ENCODE results near the gene PCSK1. TPM values are rescaled to one million over a fixed set of nuclear protein-coding genes. Genes with fewer than 3 reads are reported as not detected.
"Not testable (repeated sequence)": the region's sequence is repeated elsewhere in the genome, so short reads cannot be mapped to it uniquely, and the experiment has no call there.

PCSK1 gene
- total RNA-seq, 1 experiment from 2014 or later: not detected

- in situ Hi-C loops (cut with HindIII; ENCODE audit: low sequenced_read_pairs): no loop called here
- DNase-seq (ENCODE audit: low spot score): no peak
Measured at GRCh38 chr5:96379896-96380295, 53.2 kb downstream of the PCSK1 start.

DNA sequence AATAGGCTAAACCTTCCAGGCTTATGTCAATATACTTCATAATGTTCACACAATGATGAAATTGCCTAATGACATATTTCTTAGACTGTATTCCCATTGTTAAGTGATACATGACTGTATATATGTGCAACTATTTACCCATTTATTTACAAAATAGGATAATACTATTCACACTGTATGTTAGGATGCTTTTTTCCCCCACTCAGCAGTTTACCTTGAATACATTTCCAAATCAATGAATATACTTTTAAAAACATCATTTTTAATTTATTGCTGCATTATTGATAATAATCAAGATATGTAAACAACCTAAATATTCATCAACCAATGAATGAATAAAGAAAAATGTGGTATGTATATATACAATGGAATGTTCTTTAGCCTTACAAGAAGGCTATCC, 55.5 kb downstream of the PCSK1 start:
- in situ Hi-C loops (cut with HindIII; ENCODE audit: low sequenced_read_pairs): no loop called here
- DNase-seq (ENCODE audit: low spot score): no peak

- in situ Hi-C loops (cut with HindIII; ENCODE audit: low sequenced_read_pairs): no loop called here
- no peak for DNase-seq (ENCODE audit: low spot score)
Measured at GRCh38 chr5:96377167-96377566, 55.9 kb downstream of the PCSK1 start.

GRCh38 chr5:96374653-96375052, 58.4 kb downstream of the PCSK1 start:
- in situ Hi-C loops (cut with HindIII; ENCODE audit: low sequenced_read_pairs): no loop called here
- no peak for DNase-seq (ENCODE audit: low spot score)

GRCh38 chr5:96373381-96373733, 59.7 kb downstream of the PCSK1 start:
- DNase-seq (ENCODE audit: low spot score): no peak
- in situ Hi-C loops (cut with HindIII; ENCODE audit: low sequenced_read_pairs): no loop called here

- in situ Hi-C loops (cut with HindIII; ENCODE audit: low sequenced_read_pairs): no loop called here
Measured at GRCh38 chr5:96372726-96373380, 60.2 kb downstream of the PCSK1 start.

DNA sequence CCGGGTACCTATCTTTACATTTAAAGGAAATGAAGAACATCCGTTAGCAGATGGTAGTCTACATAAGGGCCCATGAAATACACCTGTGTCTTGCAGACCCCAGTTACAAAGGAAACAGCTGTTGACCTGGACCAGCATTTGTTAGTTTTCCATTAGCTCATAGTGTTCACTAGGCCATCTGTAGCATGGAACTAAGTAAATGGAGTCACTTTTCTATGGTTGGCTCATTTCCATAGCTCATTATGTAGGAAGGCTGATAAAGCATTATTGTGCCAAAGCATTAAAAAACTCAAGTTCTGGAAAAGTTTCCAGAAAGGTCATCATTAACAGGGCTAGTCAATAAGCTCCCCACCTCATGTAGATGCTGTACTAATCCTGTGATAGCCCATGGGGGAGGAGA, 62.1 kb downstream of the PCSK1 start:
- in situ Hi-C loops (cut with HindIII; ENCODE audit: low sequenced_read_pairs): no loop called here
- DNase-seq (ENCODE audit: low spot score): no peak

More at GRCh38 chr5:96372726-96373380, 60.2 kb downstream of the PCSK1 start:
- no peak for DNase-seq (ENCODE audit: low spot score)

- in situ Hi-C loops (cut with HindIII; ENCODE audit: low sequenced_read_pairs): not testable (repeated sequence)
Measured at GRCh38 chr5:96367337-96367736, 65.7 kb downstream of the PCSK1 start.

GRCh38 chr5:96354237-96354636, 78.8 kb downstream of the PCSK1 start:
- in situ Hi-C loops (cut with HindIII; ENCODE audit: low sequenced_read_pairs): no loop called here
- DNase-seq (ENCODE audit: low spot score): no peak

More at GRCh38 chr5:96367337-96367736, 65.7 kb downstream of the PCSK1 start:
- not testable (repeated sequence) for DNase-seq (ENCODE audit: low spot score)

- DNase-seq (ENCODE audit: low spot score): no peak
- in situ Hi-C loops (cut with HindIII; ENCODE audit: low sequenced_read_pairs): no loop called here
Measured at GRCh38 chr5:96353220-96353619, 79.8 kb downstream of the PCSK1 start.

- no peak for DNase-seq (ENCODE audit: low spot score)
- in situ Hi-C loops (cut with HindIII; ENCODE audit: low sequenced_read_pairs): no loop called here
Measured at GRCh38 chr5:96350678-96351077, 82.4 kb downstream of the PCSK1 start.

GRCh38 chr5:96348536-96348935, 84.5 kb downstream of the PCSK1 start:
- DNase-seq (ENCODE audit: low spot score): peak; percentile 66
- in situ Hi-C loops (cut with HindIII; ENCODE audit: low sequenced_read_pairs): no loop called here

DNA sequence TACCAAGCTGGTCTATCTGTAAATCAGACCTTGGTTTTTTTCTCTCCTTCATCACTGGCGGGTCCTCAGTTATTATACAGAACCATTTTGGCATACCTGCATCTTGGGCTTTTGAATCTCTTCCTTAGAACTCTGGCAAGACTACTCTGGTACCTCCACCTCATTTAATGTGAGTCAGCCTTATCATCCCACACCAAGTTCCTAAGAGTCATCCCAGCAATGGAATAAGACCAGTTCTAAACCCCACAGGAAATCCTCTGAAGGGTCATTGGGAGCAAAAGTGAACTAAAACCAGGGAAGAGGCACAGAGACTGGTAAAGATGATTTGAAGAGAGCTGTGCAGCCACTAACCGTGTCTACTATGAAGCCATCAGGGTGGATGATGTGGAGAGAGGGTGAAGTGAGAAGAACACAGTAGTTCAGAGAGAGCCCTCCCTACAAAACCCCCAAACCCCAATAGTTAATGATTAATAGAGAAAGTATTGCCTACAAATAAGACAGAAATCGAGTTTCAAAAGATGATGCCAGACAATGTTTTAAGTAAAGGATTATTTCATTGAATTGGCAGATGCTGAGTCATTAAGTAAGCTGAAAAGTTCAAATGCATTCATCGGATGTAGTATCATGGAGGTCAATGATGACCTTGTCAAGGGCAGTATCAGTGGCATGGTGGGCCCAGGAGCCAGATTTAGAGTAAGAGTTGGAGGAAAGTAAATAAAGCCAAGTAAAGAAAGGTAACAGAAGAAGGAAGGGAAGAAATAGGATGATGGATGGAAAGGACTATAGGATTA, 85.4 kb downstream of the PCSK1 start:
- DNase-seq (ENCODE audit: low spot score): no peak
- in situ Hi-C loops (cut with HindIII; ENCODE audit: low sequenced_read_pairs): no loop called here

DNA sequence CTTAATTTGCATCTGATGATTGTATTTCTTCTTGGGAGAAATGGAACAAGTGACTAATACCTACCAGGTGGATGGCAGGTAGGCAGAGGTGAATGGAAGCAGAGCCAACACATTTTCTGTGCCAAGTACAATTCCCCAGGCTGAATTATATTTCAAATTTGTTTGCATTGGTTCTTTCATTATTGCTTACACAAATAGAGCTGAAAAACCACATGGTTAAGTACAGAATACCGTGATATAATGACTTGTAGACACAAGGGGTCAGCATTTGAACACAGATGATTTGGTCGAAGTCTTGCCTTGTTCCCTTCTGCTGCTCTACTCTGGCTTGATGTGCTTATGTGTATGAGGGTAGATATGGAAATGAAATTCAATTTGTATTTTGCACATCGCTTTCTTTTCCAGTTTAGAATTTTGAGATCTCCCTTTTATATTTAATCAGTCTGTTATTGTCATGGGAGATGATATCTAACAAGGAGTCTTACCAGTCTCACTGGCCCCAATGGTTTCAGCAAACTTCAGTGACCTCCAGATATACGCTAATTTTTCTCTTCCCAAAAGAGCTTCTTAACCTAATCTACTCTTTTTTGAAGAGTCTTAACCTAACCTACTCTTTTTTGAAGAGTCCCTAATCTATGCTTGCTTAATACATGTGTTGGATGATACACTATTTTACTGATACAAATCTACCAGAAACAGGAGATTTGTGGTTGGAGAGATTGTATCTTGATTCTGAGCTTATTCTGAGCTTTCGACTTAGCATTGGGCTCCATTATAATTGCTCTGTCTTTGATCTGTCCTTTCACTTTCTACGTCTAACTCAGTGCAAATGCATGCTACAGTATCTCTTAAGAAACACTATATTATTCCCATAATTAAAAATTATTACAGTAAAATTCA, 88.1 kb downstream of the PCSK1 start:
- in situ Hi-C loops (cut with HindIII; ENCODE audit: low sequenced_read_pairs): no loop called here
- peak; percentile 72 for DNase-seq (ENCODE audit: low spot score)

DNA sequence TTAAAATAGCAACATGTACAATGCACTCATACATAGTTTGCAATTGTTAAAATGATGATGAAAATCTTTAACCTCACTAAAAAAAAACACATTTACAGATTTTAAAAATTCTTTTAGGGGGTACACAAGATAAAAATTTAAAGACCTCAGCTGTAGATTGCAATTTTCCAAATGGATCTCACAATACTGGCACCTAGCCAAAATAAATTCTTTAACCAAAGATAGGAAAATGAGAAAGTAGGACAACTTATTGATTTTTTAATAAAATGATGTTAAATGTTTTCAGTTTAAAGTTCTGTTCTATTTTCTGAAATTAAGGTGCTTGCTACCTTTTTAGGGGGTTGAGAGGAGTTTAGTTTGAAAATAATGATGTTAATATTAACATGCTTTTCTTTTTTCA, 90.0 kb downstream of the PCSK1 start:
- in situ Hi-C loops (cut with HindIII; ENCODE audit: low sequenced_read_pairs): no loop called here
- DNase-seq (ENCODE audit: low spot score): no peak

DNA sequence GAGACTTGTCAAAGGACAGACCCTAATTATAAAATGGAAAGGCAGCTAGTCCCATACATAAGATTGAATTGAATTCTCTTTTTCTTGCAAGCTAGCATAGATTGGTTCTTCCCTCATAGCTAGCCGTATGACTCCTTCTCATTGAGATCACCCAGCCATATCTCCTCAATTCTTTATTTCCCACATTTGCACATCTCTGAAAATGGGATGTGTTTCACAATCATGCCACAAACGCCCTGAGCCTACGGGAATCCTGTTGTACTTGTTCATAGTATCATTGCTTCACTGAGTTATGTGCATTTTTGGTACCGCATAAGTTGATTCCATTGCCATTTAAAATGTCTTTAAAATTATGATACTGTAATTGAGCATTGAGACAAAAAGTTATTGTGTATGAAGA, 90.5 kb downstream of the PCSK1 start:
- in situ Hi-C loops (cut with HindIII; ENCODE audit: low sequenced_read_pairs): no loop called here
- no peak for DNase-seq (ENCODE audit: low spot score)

Measured in G401 (cell line).